Astrocyte of the cerebellum (primary cell): ENCODE measurements around the gene RASGRP4.

Experiments
- DNase-seq: peaks from one replicate; pipeline ENCODE4 v3.0.0-alpha.2; 2011; ENCODE audit warnings: low read depth
- H3K4me3 ChIP-seq: 2 replicates; pipeline ENCODE4 v1.5.1; 2011; ENCODE audit warnings: mild to moderate bottlenecking, low read depth, low read length, moderate library complexity
- in situ Hi-C: cut with HindIII; loops from 2 replicates; pipeline ENCODE4 v1.10.0; 2017; ENCODE audit warnings: low sequenced_read_pairs
- TF ChIP-seq, protein P1 (sequence below): IDR thresholded peaks from 2 replicates; pipeline ENCODE4 v1.5.1; 2012; ENCODE audit warnings: low read length, low read depth, moderate library complexity, mild to moderate bottlenecking; ENCODE audit errors: missing control alignments

The RASGRP4 gene

DNA sequence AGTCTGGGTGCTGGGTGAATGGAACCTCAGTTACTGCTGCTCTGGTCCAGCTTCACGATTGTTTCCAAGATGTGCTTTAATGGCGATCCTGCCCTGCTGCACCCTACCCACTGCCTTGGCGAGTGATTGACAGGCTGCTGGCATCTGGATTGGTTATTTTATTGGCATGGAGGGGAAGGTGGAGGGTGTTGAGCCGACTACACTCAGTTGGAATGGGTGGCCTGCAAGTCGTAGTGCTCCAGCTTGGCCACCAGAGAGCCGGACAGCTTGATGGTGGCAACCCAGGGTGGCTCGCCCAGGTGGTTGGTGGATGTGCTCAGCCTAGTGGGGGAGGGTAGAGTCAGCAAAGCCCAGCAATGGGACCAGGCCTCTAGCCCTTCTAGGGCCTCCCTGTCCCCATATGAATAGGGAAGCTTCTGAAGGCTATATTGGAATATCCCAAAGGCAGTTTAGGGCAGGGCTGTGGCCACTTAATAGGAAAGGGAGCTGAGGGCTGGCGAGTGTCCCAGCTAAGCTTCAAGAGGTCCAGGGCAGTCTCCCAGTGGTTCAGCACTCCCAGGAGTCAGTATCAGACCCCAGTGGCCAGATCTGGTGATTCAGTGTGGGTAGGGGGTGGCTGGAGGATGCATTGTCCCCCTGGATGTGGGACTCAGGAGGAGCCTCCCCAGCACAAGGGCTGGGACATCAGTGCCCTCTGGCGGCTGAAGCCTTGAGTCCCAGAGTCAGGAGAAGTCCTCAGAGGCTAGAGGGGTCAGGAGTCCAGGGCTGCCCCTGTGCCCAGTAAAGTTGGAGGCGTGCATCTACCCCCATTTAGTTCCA is 41.6 kb downstream of the RASGRP4 start:
- H3K4me3 ChIP-seq: no peak overlapping the region
- DNase-seq: no peak
- in situ Hi-C loops: no loop called here
- TF ChIP-seq, protein P1, sequence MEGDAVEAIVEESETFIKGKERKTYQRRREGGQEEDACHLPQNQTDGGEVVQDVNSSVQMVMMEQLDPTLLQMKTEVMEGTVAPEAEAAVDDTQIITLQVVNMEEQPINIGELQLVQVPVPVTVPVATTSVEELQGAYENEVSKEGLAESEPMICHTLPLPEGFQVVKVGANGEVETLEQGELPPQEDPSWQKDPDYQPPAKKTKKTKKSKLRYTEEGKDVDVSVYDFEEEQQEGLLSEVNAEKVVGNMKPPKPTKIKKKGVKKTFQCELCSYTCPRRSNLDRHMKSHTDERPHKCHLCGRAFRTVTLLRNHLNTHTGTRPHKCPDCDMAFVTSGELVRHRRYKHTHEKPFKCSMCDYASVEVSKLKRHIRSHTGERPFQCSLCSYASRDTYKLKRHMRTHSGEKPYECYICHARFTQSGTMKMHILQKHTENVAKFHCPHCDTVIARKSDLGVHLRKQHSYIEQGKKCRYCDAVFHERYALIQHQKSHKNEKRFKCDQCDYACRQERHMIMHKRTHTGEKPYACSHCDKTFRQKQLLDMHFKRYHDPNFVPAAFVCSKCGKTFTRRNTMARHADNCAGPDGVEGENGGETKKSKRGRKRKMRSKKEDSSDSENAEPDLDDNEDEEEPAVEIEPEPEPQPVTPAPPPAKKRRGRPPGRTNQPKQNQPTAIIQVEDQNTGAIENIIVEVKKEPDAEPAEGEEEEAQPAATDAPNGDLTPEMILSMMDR: peak; percentile 65

- DNase-seq: no peak
- no peak overlapping the region for H3K4me3 ChIP-seq
- TF ChIP-seq, protein P1: no peak
- in situ Hi-C loops: no loop called here
Measured at GRCh38 chr19:38383743-38384142, 42.3 kb downstream of the RASGRP4 start.

GRCh38 chr19:38383184-38383583 is 42.8 kb downstream of the RASGRP4 start:
- DNase-seq: no peak
- in situ Hi-C loops: no loop called here
- no peak overlapping the region for H3K4me3 ChIP-seq
- TF ChIP-seq, protein P1: no peak

GRCh38 chr19:38381138-38381537 is 44.9 kb downstream of the RASGRP4 start:
- TF ChIP-seq, protein P1: no peak
- no peak overlapping the region for H3K4me3 ChIP-seq
- in situ Hi-C loops: no loop called here
- DNase-seq: no peak

- no peak for DNase-seq
- H3K4me3 ChIP-seq: no peak overlapping the region
- in situ Hi-C loops: no loop called here
- TF ChIP-seq, protein P1: no peak
Measured at GRCh38 chr19:38378866-38379265, 47.2 kb downstream of the RASGRP4 start.

GRCh38 chr19:38377052-38377451 is 49.0 kb downstream of the RASGRP4 start:
- no peak overlapping the region for H3K4me3 ChIP-seq
- no peak for DNase-seq
- TF ChIP-seq, protein P1: no peak
- in situ Hi-C loops: no loop called here
